ENCODE measurements around the gene SLC31A1.
"Not testable (repeated sequence)": the region's sequence is repeated elsewhere in the genome, so short reads cannot be mapped to it uniquely, and the experiment has no call there.

Gene SLC31A1

DNA sequence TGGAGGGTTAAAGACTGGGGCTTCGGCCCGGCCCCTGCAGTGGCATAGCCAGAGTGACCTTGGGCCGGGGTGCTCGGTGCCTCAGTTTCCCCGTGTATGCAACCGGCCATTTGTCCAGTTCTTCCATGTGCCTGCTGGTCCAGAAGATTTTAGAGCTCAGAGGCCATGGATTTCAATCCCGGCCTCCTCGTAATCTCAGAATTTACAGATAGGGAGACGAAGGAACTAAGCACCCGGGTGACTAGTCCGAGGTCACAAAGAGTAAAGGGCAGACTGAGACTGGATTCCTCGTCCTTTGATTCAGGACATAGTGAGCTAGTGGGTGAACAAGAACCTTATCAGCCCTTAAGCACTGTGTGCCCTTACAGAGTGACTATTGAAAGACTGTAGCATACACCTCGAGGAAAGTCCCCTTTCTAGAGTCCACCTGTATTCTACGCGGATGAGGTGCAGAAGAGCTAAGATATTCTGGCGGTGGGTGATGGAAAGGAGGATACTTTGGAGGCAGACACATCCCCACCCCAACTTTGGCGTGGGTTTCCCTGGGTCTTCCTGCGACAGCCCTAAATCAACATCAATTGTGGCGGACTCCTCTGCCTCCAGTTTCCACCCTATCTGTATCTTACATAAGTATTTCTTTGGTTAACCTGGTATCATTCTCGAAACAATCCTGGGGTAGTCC is 597 bp downstream of the SLC31A1 start:
- DNase-seq = peak in 2 of 6 experiments; percentile 22 to 29

DNA sequence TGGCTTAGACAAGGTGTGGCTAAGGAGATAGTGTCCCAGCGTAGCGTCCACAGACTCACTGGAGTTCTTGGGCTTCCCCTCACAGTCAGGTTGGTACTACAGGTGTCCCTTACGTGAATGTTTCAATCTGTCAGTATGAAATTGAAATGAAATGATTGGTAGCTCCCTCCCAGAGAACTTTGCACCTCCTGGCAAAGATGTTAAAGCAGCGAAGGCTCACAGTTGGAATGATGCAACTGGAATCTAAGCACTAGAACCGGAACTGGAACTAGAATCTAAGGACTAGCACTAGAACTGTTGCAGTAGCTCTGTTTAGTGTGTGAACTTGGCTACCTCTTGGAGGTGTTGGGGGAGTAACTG is 1.1 kb downstream of the SLC31A1 start:
- DNase-seq = no peak

DNA sequence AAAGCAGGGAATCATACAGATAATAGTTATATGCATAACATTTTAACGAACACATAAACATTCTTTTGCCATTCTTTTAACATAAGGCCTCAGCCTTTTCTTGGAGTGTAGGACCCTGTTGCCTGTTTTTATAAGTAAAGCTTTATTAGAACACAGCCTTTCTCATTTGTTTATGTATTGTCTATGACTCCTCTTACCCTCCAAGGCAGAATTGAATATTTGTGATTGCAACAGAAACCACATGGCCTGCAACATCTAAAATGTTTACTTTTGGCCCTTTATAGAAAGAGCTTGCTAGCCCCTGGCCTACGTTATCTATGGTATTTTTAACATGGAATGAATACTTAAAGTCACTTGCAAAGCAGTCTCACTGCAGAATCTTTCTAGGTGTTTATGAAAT is 2.6 kb downstream of the SLC31A1 start:
- DNase-seq = no peak

DNA sequence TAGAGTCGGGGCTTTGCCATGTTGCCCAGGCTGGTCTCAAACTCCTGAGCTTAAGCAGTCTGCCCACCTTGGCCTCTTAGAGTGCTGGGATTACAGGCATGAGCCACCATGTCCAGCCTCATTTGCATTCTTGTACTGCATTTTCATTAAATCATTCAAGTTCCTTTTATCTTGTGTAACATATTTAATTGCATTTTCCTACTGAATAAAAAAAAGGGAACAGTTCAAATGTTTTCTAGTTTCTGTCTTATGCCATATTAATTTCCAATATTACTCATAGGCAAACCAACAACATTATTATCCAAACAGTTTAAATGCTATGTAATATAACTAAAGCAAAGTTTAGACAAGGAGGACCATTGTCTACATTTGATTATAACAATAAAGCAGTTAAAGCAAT is 6.1 kb downstream of the SLC31A1 start:
- DNase-seq = no peak

DNA sequence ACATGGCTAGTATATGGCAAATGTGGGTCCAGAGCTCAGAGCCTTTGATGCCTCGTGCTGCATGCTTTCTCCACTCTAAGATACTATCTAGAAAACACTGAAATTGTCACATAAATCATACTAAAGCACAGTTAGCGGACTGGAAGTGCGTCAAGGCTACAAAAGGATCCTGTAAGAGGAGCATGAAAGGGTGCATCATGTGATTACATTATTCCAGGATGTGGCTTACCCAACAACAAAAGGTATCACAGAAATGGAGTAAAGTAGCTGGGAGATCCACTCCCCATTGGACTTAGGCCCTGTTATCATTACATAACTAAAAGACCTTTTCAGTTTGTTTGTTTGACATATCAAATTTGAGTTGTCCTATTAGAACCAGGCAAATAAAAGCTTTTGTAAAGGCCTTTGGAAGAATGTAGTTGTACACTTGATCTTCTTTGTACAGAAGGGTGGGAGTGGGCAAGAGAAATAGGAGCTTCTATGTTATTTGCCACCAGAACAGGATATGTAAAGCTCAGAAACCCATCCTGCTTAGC is 6.9 kb downstream of the SLC31A1 start:
- DNase-seq = peak in 5 of 6 experiments; percentile 6 to 73 (median 57)

DNA sequence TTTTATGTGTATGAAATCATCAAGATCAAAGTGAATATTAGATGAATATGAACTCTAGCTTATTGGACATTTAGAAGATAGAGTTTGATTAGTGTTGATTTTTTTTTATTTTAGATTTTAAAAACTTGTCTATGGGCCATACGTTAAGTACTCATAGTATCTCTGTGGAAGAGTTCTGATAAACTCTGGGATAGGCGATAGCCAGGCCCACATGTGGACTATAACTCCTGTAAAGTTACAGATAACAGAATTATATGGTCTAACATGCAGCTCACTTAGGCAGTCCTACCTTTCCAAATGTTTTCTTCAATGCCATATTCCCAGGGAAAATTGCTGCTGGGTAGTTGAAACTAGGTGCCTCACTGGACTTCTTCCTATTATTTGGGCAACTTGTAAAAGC is 10.4 kb downstream of the SLC31A1 start:
- DNase-seq = no peak

DNA sequence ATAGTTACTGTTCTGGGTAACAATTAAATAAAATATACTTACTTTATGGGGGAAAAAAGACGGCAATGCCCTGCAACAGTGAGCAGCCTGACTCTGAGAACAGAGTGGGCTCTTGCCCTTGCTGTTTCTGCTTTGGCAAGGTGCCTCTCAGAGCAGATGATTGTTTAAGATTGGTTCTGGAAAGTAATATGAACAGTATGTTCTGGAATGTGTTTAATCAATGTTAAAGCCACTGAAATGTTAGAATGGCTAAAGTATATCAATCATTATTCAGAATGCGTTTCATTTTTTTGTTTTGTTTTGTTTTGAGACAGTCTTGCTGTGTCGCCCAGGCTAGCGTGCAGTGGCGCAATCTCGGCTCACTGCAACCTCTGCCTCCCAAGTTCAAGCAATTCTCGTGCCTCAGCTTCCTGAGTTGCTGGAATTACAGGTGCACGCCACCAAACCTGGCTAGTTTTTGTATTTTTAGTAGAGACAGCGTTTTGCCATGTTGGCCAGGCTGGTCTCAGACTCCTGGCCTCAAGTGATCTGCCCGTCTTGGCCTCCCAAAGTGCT is 14.4 kb downstream of the SLC31A1 start:
- DNase-seq = not testable (repeated sequence)

DNA sequence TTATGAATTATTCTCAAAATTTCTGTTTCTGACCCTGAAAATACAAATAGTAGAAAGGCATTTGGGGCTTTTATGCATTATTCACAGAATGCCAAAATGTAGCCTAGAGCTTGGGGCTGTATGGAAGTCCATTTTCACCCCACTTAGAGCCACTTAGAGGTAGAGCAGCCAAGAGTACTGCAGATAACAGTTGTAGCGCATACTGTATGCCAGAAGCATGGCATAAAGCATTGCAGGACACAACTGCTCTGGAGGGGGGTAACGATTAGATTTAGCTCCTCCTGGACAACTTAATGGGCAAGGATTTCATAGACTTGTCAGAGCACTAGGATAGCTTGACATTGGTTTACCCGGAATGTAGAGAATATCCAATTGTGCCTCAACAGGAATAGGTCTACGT is 15.7 kb downstream of the SLC31A1 start:
- DNase-seq = no peak

DNA sequence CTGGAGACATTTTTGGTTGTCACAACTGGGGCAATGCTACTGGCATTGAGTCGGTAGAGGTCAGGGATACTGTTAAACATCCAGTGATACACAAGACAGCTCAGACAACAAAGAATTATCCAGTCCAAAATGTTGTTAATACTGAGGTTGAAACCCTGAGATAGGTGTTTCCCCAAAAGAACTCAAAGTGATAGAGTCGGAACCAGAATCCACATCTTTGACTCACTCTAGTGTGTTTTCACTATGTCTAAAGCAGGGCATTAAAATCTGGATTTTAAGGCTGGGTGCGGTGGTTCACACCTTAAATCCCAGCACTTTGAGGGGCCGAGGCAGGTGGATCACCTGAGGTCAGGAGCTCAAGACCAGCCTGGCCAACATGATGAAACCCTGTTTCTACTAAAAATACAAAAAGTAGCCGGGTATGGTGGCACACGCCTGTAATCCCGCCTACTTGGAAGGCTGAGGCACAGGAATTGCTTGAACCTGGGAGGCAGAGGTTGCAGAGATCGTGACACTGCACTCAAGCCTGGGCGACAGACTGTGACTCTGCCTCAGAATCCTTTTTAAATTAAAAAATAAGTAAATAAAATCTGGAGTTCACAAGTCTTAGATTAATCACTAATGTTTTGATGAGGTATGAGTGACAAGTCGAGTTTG is 17.0 kb downstream of the SLC31A1 start:
- DNase-seq = no peak

DNA sequence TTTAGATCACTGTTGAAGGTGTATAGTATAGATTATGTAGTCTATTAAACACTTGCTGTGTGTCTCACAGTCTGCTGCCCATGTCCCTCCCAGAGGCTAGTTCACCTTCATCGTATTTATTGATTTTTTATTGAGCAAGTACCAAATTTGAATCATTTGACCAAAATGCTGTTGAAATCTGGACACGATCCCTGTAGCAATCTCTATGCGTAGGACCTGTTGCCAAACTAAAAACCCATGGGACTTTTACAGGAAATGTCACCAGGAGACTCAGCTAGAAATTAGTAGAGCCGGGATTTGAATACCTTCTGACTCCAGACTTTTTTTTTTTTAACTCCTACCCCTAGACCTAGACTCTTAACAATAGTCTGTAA is 17.5 kb downstream of the SLC31A1 start:
- DNase-seq = no peak

DNA sequence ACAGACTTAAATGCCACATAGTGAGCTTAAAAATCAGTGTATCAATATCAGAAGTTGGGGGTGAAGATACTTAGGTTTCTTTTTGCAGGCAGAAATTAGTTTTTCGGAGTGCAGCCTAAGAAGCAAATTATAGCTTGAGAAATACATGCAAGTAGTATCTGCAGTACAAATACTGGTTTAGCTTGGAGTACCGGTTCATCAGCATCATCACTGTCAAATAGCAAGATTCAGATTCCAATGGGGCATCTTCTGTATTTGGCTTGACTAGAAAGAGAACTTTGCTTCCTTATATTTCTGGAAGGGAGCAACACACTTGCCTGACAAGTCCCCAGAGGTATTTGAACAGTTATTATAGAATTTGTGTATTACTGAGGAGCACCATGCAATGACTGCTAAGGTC is 19.8 kb downstream of the SLC31A1 start:
- no peak for DNase-seq

DNA sequence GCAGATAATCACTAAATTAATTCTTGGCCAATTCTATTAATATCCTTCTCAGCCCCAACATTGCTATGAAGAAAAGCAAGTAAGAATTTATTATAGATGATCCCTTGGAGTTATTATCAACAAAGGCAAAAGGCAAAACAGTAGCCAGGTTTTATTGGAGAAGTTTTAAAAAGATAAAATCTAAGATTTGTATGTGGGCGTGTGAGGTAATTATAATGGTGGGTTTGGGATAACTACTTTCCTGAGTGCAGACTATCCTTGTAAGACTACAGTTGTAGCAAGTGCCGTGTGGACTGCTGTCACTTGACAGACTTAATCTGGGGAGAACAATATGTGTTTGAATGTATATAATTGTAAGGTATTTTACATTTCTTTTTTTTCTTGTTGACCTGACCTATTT is 23.2 kb downstream of the SLC31A1 start:
- no peak for DNase-seq

DNA sequence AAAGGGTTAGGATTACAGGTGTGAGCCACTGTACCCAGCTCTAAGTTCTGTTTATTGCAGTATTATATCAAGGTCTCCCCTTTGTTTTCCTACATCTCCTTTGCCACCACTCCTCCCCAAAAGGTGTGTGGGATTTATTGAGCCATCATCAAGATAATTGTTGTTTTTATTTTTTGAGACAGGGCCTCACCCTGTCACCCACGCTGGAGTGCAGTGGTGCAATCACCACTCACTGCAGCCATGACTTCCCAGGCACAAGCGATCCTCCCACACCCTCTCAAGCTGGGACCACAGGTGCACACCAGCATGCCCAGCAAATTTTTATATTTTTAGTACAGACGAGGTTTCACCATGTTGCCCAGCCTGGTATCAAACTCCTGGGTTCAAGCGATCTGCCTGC is 24.6 kb downstream of the SLC31A1 start:
- DNase-seq = no peak

DNA sequence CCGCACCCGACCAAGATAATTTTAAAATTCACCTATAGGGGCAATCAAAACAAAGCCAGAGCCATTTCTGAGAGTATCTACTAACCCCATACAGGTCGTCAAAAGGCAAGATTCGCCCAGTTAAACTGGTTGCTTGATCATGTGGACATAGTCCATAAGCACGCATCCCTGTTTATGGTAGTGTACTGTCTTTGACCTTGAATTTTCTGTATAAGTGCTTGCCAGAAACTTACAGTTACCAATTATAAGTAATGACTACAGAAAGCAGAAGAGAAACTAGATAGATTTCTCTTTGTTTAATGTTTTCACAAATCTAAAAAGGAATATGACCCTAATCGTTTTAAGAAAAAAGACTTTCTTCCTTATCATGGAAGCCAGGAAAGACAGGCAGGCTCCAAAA is 25.6 kb downstream of the SLC31A1 start:
- DNase-seq = no peak

DNA sequence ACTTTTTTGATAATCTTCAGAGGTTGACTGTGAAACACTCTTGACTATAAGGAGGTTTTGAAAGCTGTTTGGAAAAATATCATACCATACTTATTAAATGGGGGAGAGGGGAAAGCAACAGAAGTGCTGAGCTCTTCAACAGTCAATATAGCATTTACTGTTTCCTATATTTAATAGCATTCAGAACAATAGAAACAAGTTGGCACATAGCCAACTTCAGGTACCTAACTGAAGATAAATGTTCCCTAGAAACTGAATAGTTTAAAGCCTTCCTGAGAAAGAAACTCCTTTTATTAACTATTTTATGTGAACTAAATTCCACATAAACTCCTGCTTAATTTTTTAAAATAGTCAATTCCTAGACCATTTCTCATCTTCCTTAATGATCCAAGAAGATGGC is 26.3 kb downstream of the SLC31A1 start:
- DNase-seq = no peak

DNA sequence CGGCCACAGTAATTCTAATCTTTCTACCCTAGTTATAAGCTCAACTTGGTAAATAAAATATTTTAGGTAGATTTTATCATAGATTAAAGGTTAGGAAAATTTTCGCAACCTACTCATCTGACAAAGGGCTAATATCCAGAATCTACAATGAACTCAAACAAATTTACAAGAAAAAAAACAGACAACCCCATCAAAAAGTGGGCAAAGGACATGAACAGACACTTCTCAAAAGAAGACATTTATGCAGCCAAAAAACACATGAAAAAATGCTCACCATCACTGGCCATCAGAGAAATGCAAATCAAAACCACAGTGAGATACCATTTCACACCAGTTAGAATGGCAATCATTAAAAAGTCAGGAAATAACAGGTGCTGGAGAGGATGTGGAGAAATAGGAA is 28.3 kb downstream of the SLC31A1 start:
- not testable (repeated sequence) for DNase-seq

DNA sequence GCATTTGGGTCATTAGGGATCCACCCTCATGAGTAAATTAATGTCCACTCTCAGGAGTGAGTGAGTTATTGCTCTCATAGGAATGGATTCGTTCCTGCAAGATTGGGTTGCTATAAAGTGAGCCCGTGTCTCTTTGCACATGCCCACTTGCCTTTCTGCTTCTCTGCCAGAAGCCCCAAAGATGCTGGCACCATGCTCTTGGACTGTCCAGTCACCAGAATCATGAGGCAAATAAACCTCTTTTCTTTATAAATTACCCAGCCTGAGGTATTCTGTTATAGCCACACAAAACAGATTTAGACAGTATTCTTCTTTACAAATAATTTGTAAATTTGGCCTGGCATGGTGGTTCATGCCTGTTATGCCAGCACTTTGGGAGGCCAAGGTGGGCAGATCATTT is 29.5 kb downstream of the SLC31A1 start:
- DNase-seq = no peak

DNA sequence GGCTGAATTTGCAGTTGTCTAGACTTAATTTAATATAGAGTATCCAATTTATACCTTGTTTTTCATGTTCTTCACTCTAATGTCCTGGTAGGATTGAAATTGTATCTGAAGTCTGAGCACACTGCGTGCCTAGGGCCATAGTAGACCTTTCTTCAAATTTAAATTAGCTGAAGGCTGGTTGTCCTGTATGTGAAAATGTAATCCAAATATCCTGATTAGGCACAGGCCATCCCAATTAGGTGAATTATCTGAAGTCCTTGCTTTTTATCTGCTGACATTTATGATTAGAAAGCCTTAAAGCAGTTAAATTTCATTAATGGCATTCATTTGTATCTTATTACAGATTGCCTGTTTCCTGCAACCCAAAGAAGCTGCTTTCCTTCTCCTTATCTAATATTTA is 33.6 kb downstream of the SLC31A1 start:
- no peak for DNase-seq

DNA sequence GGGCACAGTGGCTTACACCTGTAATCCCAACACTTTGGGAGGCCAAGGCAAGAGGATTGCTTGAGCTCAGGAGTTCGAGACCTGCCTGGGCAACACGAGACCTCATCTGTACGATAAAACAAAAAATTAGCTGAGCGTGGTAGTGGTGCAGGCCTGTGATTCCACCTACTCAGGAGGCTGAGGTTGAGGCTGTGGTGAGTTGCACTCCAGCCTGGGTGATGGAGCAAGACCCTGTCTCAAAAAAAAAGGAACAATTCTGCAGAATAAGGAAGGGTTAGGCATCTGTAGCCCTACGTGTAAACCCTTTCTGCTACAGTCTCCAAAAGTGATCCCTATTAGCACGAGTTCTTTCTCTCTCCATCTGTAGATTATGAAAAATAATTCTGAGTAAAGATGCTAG is 34.1 kb downstream of the SLC31A1 start:
- DNase-seq = no peak

DNA sequence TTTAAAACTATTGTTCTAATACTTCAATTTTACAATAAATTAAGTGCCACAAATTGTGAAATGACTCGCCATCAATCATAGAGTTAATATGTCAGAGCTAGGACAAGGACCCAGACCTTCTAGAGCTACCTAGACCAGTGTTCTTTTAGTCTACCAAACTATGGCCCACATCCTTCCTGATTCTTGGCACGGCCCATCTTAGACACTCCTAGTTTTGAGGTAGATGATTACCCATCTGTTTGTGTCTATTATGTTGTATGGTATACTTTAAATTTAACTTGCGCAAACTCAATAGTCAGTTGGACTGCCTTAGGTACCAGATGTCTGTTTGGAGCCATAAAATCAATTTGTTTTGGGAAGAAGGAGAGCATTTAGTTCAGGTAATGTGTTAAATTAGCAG is 36.5 kb downstream of the SLC31A1 start:
- DNase-seq = no peak

DNA sequence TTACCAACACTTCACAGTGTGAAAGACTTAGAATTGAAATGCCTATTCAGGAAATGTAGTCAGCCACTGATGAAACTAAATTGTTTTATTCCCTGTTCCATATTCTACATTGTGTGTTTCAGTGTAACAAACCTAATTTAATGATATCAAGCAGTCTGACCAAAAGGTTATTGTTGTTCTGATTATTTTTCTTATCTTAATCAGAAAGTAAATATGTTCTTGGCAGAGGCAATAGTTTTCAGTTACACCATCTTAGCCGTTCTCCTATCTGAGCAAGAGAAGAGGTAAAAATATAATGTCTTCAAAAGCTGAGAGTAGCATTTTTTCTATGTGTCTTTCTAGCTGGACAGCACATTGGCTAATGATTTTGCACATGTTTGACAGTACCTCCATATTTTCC is 36.9 kb downstream of the SLC31A1 start:
- no peak for DNase-seq

DNA sequence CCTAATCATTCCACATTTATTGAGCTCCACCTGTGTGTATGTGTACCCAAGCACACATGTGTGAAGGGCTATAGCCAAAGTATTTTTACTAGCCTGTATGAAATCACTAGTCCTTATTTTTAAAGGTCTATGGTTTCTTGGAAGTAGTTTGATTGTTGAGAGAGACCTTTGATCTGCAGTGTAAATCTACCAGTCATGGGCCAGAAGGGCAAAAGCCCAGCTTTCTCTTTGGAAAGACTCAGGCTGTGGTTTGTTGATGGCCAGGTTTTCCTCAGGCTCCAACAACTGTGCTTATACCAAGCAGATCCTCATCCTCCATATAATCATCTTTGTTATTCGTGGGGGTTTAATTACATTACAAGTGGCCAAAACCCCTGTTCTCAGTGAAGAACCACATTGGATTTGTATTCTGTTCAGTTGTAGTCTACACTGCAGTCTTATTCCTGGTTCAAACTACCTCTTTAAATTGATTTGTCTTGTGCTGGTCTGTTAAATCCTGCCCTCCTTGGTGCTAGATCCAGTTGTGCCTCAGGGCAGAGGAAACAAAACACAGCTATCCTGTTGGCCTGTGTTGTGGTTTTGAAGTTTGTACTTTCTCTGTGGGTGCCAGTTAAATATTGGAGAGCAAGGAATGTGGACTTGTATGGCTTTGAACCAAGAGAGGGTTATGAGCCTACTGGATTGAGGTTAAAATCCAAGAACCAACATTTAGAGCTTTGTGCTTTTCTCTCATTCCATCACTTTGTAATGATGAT is 40.8 kb downstream of the SLC31A1 start:
- DNase-seq = no peak

DNA sequence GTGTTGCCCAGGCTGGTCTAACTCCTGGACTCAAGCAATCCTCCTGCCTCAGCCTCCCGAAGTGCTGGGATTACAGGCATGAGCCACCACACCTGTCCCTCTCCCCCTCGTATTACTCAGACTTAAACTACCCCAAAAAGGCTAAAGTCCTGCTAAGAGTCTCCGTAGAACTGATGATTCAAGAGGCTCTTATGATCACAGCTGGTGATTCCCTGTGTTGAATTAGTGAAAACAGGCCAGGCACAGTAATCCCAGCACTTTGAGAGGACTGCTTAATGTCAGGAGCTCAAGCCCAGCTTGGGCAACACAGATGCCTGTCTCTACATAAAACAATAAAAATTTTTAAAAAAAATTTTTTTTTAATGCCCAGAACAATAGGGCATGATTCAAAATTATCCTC is 44.8 kb downstream of the SLC31A1 start:
- DNase-seq = no peak

Measured in stimulated activated naive CD4-positive, alpha-beta T cell (primary cell).